Smooth muscle cell (in vitro differentiated cells): ENCODE results near the gene MOK. TPM values are rescaled to one million over a fixed set of nuclear protein-coding genes. Genes with fewer than 3 reads are reported as not detected.

Experiments used
- DNase-seq: peaks from one replicate; lab custom pipeline; 2025; ENCODE audit not compliant: unreplicated experiment; lab: John Stamatoyannopoulos, UW
- H2AFZ ChIP-seq: fragments of 200-600 bp; sonication (generic); 2 replicates; pipeline ENCODE4 v1.6.0; 2016; ENCODE audit warnings: antibody characterized with exemption, low read depth, mild to moderate bottlenecking
- H3F3A ChIP-seq: fragments of 200-600 bp; sonication (generic); 2 replicates; pipeline ENCODE4 v1.6.0; 2017; ENCODE audit warnings: antibody characterized with exemption, low read depth
- H3K27ac ChIP-seq: fragments of 200-600 bp; sonication (generic); 2 replicates; pipeline ENCODE4 v1.5.1; 2016; ENCODE audit warnings: low read depth, mild to moderate bottlenecking
- H3K27me3 ChIP-seq: fragments of 200-600 bp; sonication (generic); 2 replicates; pipeline ENCODE4 v1.6.1; 2016; ENCODE audit warnings: low read depth, mild to moderate bottlenecking
- H3K36me3 ChIP-seq: fragments of 200-600 bp; sonication (generic); 2 replicates; pipeline ENCODE4 v1.5.1; 2016; ENCODE audit warnings: low read depth
- H3K4me1 ChIP-seq: fragments of 200-600 bp; sonication (generic); 2 replicates; pipeline ENCODE4 v1.5.1; 2016; ENCODE audit warnings: low read depth
- H3K4me2 ChIP-seq: fragments of 200-600 bp; sonication (generic); 2 replicates; pipeline ENCODE4 v1.6.0; 2016; ENCODE audit warnings: mild to moderate bottlenecking
- H3K4me3 ChIP-seq: fragments of 200-600 bp; sonication (generic); 2 replicates; pipeline ENCODE4 v1.5.1; 2016; ENCODE audit warnings: mild to moderate bottlenecking
- H3K79me2 ChIP-seq: fragments of 200-600 bp; sonication (generic); 2 replicates; pipeline ENCODE4 v1.6.0; 2016; ENCODE audit warnings: low read depth, mild to moderate bottlenecking
- H3K9ac ChIP-seq: fragments of 200-600 bp; sonication (generic); 2 replicates; pipeline ENCODE4 v1.6.0; 2016; ENCODE audit warnings: low read depth
- H3K9me3 ChIP-seq: fragments of 200-600 bp; sonication (generic); replicated peaks from 2 replicates; pipeline ENCODE4 v1.5.1; 2016; ENCODE audit warnings: low read depth
- H4K20me1 ChIP-seq: fragments of 200-600 bp; sonication (generic); 2 replicates; pipeline ENCODE4 v1.6.0; 2016; ENCODE audit warnings: low read depth
- CTCF ChIP-seq: fragments of 200-600 bp; sonication (generic); IDR thresholded peaks from 2 replicates; pipeline ENCODE4 v1.5.1; 2017; ENCODE audit warnings: borderline replicate concordance, mild to moderate bottlenecking, antibody characterized with exemption; ENCODE audit not compliant: insufficient read depth, poor library complexity, severe bottlenecking
- WGBS: methylation state at CpG from one replicate; pipeline ENCODE4 v1.1.7; 2016; ENCODE audit warnings: low lambda C conversion rate; 5-methylcytosine and 5-hydroxymethylcytosine counted together
- polyA plus RNA-seq: library from polyadenylated mRNA; unstranded; fragments of >200 nt; fragmentation: Nextera tagmentation; extraction: Ambion mirVana; gene quantifications from 2 replicates; pipeline ENCODE4 v1.2.1, GENCODE V29; 2016
- total RNA-seq: library from RNA; depleted of rRNA; stranded (reverse); fragments of >200 nt; gene quantifications from 2 replicates; pipeline ENCODE4 v1.2.3, GENCODE V29; 2014

MOK gene
- total and polyA plus RNA-seq, 2 experiments from 2014 or later, result 4.7 to 6.4 TPM

- H3F3A ChIP-seq, result no peaks in the 10 kb centered on the region
- no peak overlapping the region for H3K27ac ChIP-seq
- H3K4me1 ChIP-seq, result no peaks in the 10 kb centered on the region
- H3K36me3 ChIP-seq, result no peaks in the 10 kb centered on the region
- no peak overlapping the region for H3K9ac ChIP-seq
- no peaks in the 10 kb centered on the region for H3K27me3 ChIP-seq
- H2AFZ ChIP-seq, result no peak overlapping the region
- H3K79me2 ChIP-seq, result no peaks in the 10 kb centered on the region
- no peaks in the 10 kb centered on the region for H3K9me3 ChIP-seq
- H3K4me3 ChIP-seq, result no peak overlapping the region
- WGBS, result 75% methylated on average over 4 of the region's 4 CpGs
- no peak overlapping the region for H3K4me2 ChIP-seq
- no peaks in the 10 kb centered on the region for H4K20me1 ChIP-seq
- DNase-seq, result no peak
- no peak for TF ChIP-seq CTCF
These were observed 66.8 kb downstream of the MOK start for GRCh38 chr14:102238131-102238530.

- Histone ChIP-seq H4K20me1 (no peaks in the 10 kb centered on the region), H3K4me2 (no peak overlapping the region), H3K4me3 (no peak overlapping the region), H3F3A (no peaks in the 10 kb centered on the region), H3K36me3 (no peaks in the 10 kb centered on the region), H3K4me1 (no peaks in the 10 kb centered on the region), H3K27me3 (no peaks in the 10 kb centered on the region), H2AFZ (no peak overlapping the region), H3K9me3 (no peaks in the 10 kb centered on the region), H3K27ac (no peak overlapping the region), H3K79me2 (no peaks in the 10 kb centered on the region), H3K9ac (no peak overlapping the region)
- 93% methylated on average over 12 of the region's 12 CpGs for WGBS
- DNase-seq, result no peak
- no peak for TF ChIP-seq CTCF
These were observed 68.9 kb downstream of the MOK start for GRCh38 chr14:102236026-102236425.

DNA sequence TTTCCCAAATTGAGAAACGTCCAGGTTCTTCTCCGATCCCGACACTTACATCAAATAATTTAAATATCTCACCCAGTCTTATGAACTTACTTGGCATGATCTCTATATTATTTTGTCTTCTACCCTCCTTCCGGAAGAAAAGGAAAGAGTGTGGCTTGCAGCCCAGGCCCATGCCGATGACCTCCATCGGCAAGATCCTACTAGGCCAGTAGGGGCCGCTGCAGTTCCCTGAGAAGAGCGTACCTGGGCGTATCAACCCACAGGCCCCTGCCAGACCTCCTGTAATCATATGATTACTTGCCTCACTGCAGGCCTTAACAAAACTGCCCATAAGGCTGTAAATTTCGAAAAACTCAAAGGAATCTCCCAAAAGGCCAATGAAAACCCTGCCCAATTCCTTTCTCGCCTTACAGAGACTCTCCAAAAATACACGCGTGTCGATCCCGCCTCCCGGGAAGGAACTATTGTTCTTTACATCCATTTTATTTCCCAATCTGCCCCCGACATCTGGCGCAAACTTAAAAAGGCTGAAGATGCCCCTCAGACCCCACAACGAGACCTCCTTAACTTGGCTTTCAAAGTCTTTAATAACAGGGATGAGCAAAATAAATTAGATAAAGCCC is 69.6 kb downstream of the MOK start:
- no peak overlapping the region for H3K9ac ChIP-seq
- peak overlapping the region; percentile 10 for H3K4me2 ChIP-seq
- H3K4me1 ChIP-seq, result no peaks in the 10 kb centered on the region
- H2AFZ ChIP-seq, result no peak overlapping the region
- no peaks in the 10 kb centered on the region for H3F3A ChIP-seq
- no peaks in the 10 kb centered on the region for H3K36me3 ChIP-seq
- no peaks in the 10 kb centered on the region for H4K20me1 ChIP-seq
- H3K4me3 ChIP-seq, result no peak overlapping the region
- no peak overlapping the region for H3K27ac ChIP-seq
- peak; percentile 5 for DNase-seq
- H3K79me2 ChIP-seq, result no peaks in the 10 kb centered on the region
- 48% methylated on average over 19 of the region's 19 CpGs for WGBS
- TF ChIP-seq CTCF, result peak; percentile 83
- no peaks in the 10 kb centered on the region for H3K27me3 ChIP-seq
- H3K9me3 ChIP-seq, result no peaks in the 10 kb centered on the region
